OCI-LY3 (cell line): ENCODE data around the gene ARF1.

Source experiments
- H2AFZ ChIP-seq: fragments of 200-600, 300-600 bp; shearing (Covaris generic); 2 replicates; pipeline ENCODE4 v1.6.0; 2014; ENCODE audit warnings: antibody characterized with exemption, low read depth, low read length
- H3K27ac ChIP-seq: fragments of 200-600, 300-600 bp; sonication (generic); 2 replicates; pipeline ENCODE4 v1.5.1; 2014; ENCODE audit warnings: mild to moderate bottlenecking, low read length, moderate library complexity, mixed read lengths
- H3K27me3 ChIP-seq: fragments of 200-600, 300-600 bp; sonication (generic); 2 replicates; pipeline ENCODE4 v1.6.1; 2014; ENCODE audit warnings: low read depth, low read length, mixed read lengths
- H3K36me3 ChIP-seq: fragments of 200-600, 300-600 bp; sonication (generic); replicated peaks from 2 replicates; pipeline ENCODE3; 2014; ENCODE audit warnings: low read depth, low read length, mixed read lengths
- H3K4me1 ChIP-seq: fragments of 300-600, 200-600 bp; sonication (generic); 2 replicates; pipeline ENCODE4 v1.6.1; 2014; ENCODE audit warnings: low read length, mixed read lengths
- H3K4me2 ChIP-seq: fragments of 200-600, 300-600 bp; sonication (generic); 2 replicates; pipeline ENCODE4 v1.6.1; 2014; ENCODE audit warnings: low read length, mixed read lengths
- H3K4me3 ChIP-seq: fragments of 300-600, 200-600 bp; sonication (generic); 2 replicates; pipeline ENCODE4 v1.5.1; 2014; ENCODE audit warnings: antibody characterized with exemption, mild to moderate bottlenecking, low read length, moderate library complexity
- H3K79me2 ChIP-seq: fragments of 300-600, 200-600 bp; shearing (Covaris generic); 2 replicates; pipeline ENCODE4 v1.6.1; 2014; ENCODE audit warnings: mild to moderate bottlenecking, low read length, mixed read lengths
- H3K9ac ChIP-seq: fragments of 300-600, 200-600 bp; shearing (Covaris generic); 2 replicates; pipeline ENCODE4 v1.6.0; 2014; ENCODE audit warnings: mild to moderate bottlenecking, low read length, moderate library complexity
- H3K9me3 ChIP-seq: fragments of 200-600, 300-600 bp; shearing (Covaris generic); 2 replicates; pipeline ENCODE4 v1.6.1; 2014; ENCODE audit warnings: low read length, mixed read lengths; ENCODE audit not compliant: insufficient read depth
- H4K20me1 ChIP-seq: fragments of 200-600, 300-600 bp; sonication (generic); 2 replicates; pipeline ENCODE4 v1.6.1; 2016; ENCODE audit warnings: low read length, mixed read lengths; ENCODE audit not compliant: insufficient read depth
- CTCF ChIP-seq: fragments of 200-600, 300-600 bp; sonication (generic); IDR thresholded peaks from 2 replicates; pipeline ENCODE4 v1.5.1; 2014; ENCODE audit warnings: antibody characterized with exemption, low read length, low read depth
- EZH2phosphoT487 ChIP-seq: fragments of 200-600 bp; shearing (Covaris generic); IDR thresholded peaks from 2 replicates; pipeline ENCODE4 v1.6.1; 2018; ENCODE audit warnings: antibody characterized with exemption, mixed run types, low read depth

ARF1 gene

GRCh38 chr1:228072658-228073043 lies 9.9 kb upstream of the ARF1 start:
- H3K9me3 ChIP-seq = no peaks in the 10 kb centered on the region
- no peak overlapping the region for H3K4me3 ChIP-seq
- H3K9ac ChIP-seq = no peak overlapping the region
- H2AFZ ChIP-seq = no peak overlapping the region
- H3K27ac ChIP-seq = no peak overlapping the region
- H3K27me3 ChIP-seq = peaks cover 44% of the 10 kb centered on the region
- H3K36me3 ChIP-seq = no peaks in the 10 kb centered on the region
- no peak overlapping the region for H3K4me2 ChIP-seq
- TF ChIP-seq CTCF (no peak), EZH2phosphoT487 (no peak)
- no peaks in the 10 kb centered on the region for H4K20me1 ChIP-seq
- H3K79me2 ChIP-seq = no peaks in the 10 kb centered on the region
- H3K4me1 ChIP-seq = no peaks in the 10 kb centered on the region

GRCh38 chr1:228073061-228073856 lies 9.2 kb upstream of the ARF1 start:
- Histone ChIP-seq H3K9ac (no peak overlapping the region), H3K9me3 (no peaks in the 10 kb centered on the region), H3K27me3 (peaks cover 44% of the 10 kb centered on the region), H3K4me3 (no peak overlapping the region), H3K4me2 (no peak overlapping the region), H3K36me3 (no peaks in the 10 kb centered on the region), H2AFZ (no peak overlapping the region), H3K4me1 (no peaks in the 10 kb centered on the region), H3K27ac (no peak overlapping the region), H4K20me1 (no peaks in the 10 kb centered on the region), H3K79me2 (no peaks in the 10 kb centered on the region)
- TF ChIP-seq EZH2phosphoT487 = no peak
- TF ChIP-seq CTCF = no peak

- Histone ChIP-seq H2AFZ (no peak overlapping the region), H3K4me1 (no peaks in the 10 kb centered on the region), H3K79me2 (no peaks in the 10 kb centered on the region), H3K9me3 (no peaks in the 10 kb centered on the region), H4K20me1 (peaks cover 3% of the 10 kb centered on the region; the same call in 1 of the 2 replicates), H3K36me3 (no peaks in the 10 kb centered on the region), H3K4me3 (no peak overlapping the region), H3K9ac (no peak overlapping the region), H3K27ac (no peak overlapping the region), H3K4me2 (no peak overlapping the region), H3K27me3 (peaks cover 44% of the 10 kb centered on the region)
- no peak for TF ChIP-seq EZH2phosphoT487
- TF ChIP-seq CTCF = peak; percentile 50
These were observed 8.5 kb upstream of the ARF1 start for GRCh38 chr1:228073857-228074545.

- Histone ChIP-seq H3K4me1 (no peaks in the 10 kb centered on the region), H3K9ac (no peak overlapping the region), H3K9me3 (no peaks in the 10 kb centered on the region), H3K4me2 (no peak overlapping the region), H3K4me3 (no peak overlapping the region), H3K27ac (no peak overlapping the region), H3K79me2 (peaks cover 5% of the 10 kb centered on the region), H3K36me3 (no peaks in the 10 kb centered on the region), H3K27me3 (peaks cover 44% of the 10 kb centered on the region), H4K20me1 (peaks cover 13% of the 10 kb centered on the region), H2AFZ (no peak overlapping the region)
- no peak for TF ChIP-seq EZH2phosphoT487
- TF ChIP-seq CTCF = no peak
These were observed 7.4 kb upstream of the ARF1 start for GRCh38 chr1:228074954-228075730.
